Heart left ventricle (tissue), 16 donors: ENCODE data around the gene MEF2D. TPM values are rescaled to one million over a fixed set of nuclear protein-coding genes. Genes with fewer than 3 reads are reported as not detected.

Experiments
- ATAC-seq, 4 donors: fragments of 200-7000 bp; cut with Tn5 transposase; one replicate each; pipeline ENCODE4 v1.9.1; 2020 to 2022; ENCODE audit warnings: moderate library complexity in 4 of 4, mild to moderate bottlenecking in 3 of 4, moderate number of reproducible peaks in 1 of 4
- DNase-seq, 5 donors: peaks; one replicate each; pipeline ENCODE4 v3.0.0-alpha.2; 2020
- H3K27ac ChIP-seq, 12 donors: fragments of 200-600 bp; sonication (generic) in 4 of 12; one replicate each; pipeline versions ENCODE4 v1.5.0 to v1.8.0; 2016 to 2022; ENCODE audit warnings: mild to moderate bottlenecking in 2 of 12
- H3K27me3 ChIP-seq, 9 donors: fragments of 200-600 bp; sonication (generic) in 2 of 9; one replicate each; pipeline versions ENCODE4 v1.5.1 to v1.8.0; 2016 to 2022; ENCODE audit warnings: mild to moderate bottlenecking in 3 of 9
- H3K36me3 ChIP-seq, 9 donors: fragments of 200-600 bp; sonication (generic) in 2 of 9; one replicate each; pipeline versions ENCODE4 v1.5.0 to v1.8.0; 2018 to 2022; ENCODE audit warnings: mild to moderate bottlenecking in 2 of 9
- H3K4me1 ChIP-seq, 12 donors: fragments of 200-600 bp; sonication (generic) in 4 of 12; one replicate each; pipeline versions ENCODE4 v1.5.0 to v1.8.0; 2016 to 2022; ENCODE audit warnings: mild to moderate bottlenecking in 3 of 12
- H3K4me3 ChIP-seq, 12 donors: fragments of 200-600 bp; sonication (generic) in 4 of 12; one replicate each; pipeline versions ENCODE4 v1.5.0 to v1.8.0; 2017 to 2022; ENCODE audit warnings: mild to moderate bottlenecking in 9 of 12, moderate library complexity in 4 of 12
- H3K9me3 ChIP-seq, 12 donors: fragments of 200-600 bp; sonication (generic) in 4 of 12; one replicate each; pipeline versions ENCODE4 v1.5.0 to v1.8.0; 2016 to 2022; ENCODE audit warnings: mild to moderate bottlenecking in 1 of 12
- CTCF ChIP-seq, 12 donors: fragments of 200-600 bp; sonication (generic) in 4 of 12; IDR thresholded peaks; one replicate each; pipeline versions ENCODE4 v1.5.0 to v1.8.0; 2018 to 2022; ENCODE audit warnings: antibody characterized with exemption in 12 of 12, mild to moderate bottlenecking in 5 of 12
- POLR2A ChIP-seq, 2 donors: fragments of 450-650 bp; IDR thresholded peaks; one replicate each; pipeline ENCODE4 v1.6.1; 2017; ENCODE audit warnings: antibody characterized with exemption in 2 of 2, mild to moderate bottlenecking in 2 of 2, moderate library complexity in 2 of 2
- WGBS, 4 donors: extraction: QIAGEN DNeasy Blood & Tissue Kit in 2 of 4; methylation state at CpG; one replicate each; pipeline versions ENCODE4 v1.1.5 to v1.1.7; 2013 to 2018; 5-methylcytosine and 5-hydroxymethylcytosine counted together
- intact Hi-C, 10 donors: fragments of 100-400 bp; cut with DNase I; formaldehyde crosslinking; loops; one replicate each; pipeline versions ENCODE4 v1.11.1 to v1.14.2; 2022
- polyA plus RNA-seq, 2 donors: library from polyadenylated mRNA; stranded (reverse); fragments of 200-250 nt; gene quantifications; one replicate each; pipeline ENCODE4 v1.2.3, GENCODE V29; 2013
- total RNA-seq, 9 donors: library from RNA; depleted of rRNA in 2 of 9; stranded (reverse); fragments of >200 nt in 2 of 9; fragmentation: NEBNext Ultra II Directional in 3 of 9; extraction: Animal tissue kit (Norgen Biotek cat#: 25700) in 3 of 9; gene quantifications; one replicate each; pipeline versions ENCODE4 v1.1.0 to v1.2.4, GENCODE V29; 2016 to 2023
- donor health status: ischemic (EF 13 %, LVEDD 7.1; RV severe dilation, severe dysfunction).
- donor health status: healthy with polysubstance abuse.
- donor health status: DM: no; HTN: yes; CAD: no.
- donor health status: DM: no; HTN: no; CAD: no.
- donor health status: ischemic (EF 25% LVEDD 6.9; RV normal size, moderate dysfunction).
- donor health status: ischemic (EF 25% LVEDD 5.7; RV mildly dilated, moderate dysfunction).
- donor health status: healthy.
- donor health status: DM: yes; HTN: yes; CAD: no.
- donor health status: ischemic (EF 35%, LVEDD 5.7; RV mildly dilated, moderate dysfunction).
- donor health status: nonischemic (EF 11% LVEDD 7.7; RV severe dilation, severe dysfunction).
- donor health status: DM: yes; HTN: yes; CAD: no.
- donor health status: PGD.
- donor health status: ischemic (EF 29% LVEDD 5.4; RV normal size, mild dysfunction).
- donor health status: nonischemic (EF 23%, LVEDD 6.1; RV moderate dilation, normal function).

MEF2D gene
- total and polyA plus RNA-seq, 11 donors: 40.5 to 203 (median 92.3) TPM

GRCh38 chr1:156481527-156481926 is 19.0 kb downstream of the MEF2D start:
- no peaks in the 10 kb centered on the region for H3K9me3 ChIP-seq
- ATAC-seq: no peak
- peak overlapping the region in 9 of 12 donors; percentile 31 to 89 (median 59) for H3K27ac ChIP-seq
- no peaks in the 10 kb centered on the region for H3K27me3 ChIP-seq
- intact Hi-C loops: loop anchor here in 2 of 10 donors (2.0 to 10.0 kb wide), 2 partner anchors 17 to 123 kb away; partner anchors contain the start of gene GPATCH4 (in 1 of the 2)
- TF ChIP-seq CTCF (IDR thresholded peaks at IDR 0.05) (no peak), POLR2A (IDR thresholded peaks at IDR 0.05) (no peak)
- no peak for DNase-seq
- H3K4me3 ChIP-seq: no peak overlapping the region
- peaks cover 7 to 98% (median 79%) of the 10 kb centered on the region in 12 donors for H3K4me1 ChIP-seq
- WGBS, 4 donors: 64 to 75% (median 73%) methylated on average over 5 of the region's 5 CpGs
- H3K36me3 ChIP-seq: peaks cover 0 to 85% (median 69%) of the 10 kb centered on the region in 9 donors

- no peaks in the 10 kb centered on the region for H3K9me3 ChIP-seq
- DNase-seq (peak; percentile 66 to 86 (median 74)), ATAC-seq (peak in 3 of 4 donors; percentile 4 to 48 (median 22))
- 31 to 40% (median 39%) methylated on average over 34 of the region's 34 CpGs for WGBS, 4 donors
- peaks cover 0 to 88% (median 79%) of the 10 kb centered on the region in 9 donors for H3K36me3 ChIP-seq
- no peaks in the 10 kb centered on the region for H3K27me3 ChIP-seq
- peaks cover 7 to 98% (median 80%) of the 10 kb centered on the region in 12 donors for H3K4me1 ChIP-seq
- peak overlapping the region; percentile 9 to 89 (median 49) for H3K27ac ChIP-seq
- TF ChIP-seq CTCF (IDR thresholded peaks at IDR 0.05): peak; percentile 56 to 78 (median 63)
- TF ChIP-seq POLR2A (IDR thresholded peaks at IDR 0.05): no peak
- no peak overlapping the region for H3K4me3 ChIP-seq
- intact Hi-C loops: loop anchor here in 2 of 10 donors (2.0 to 10.0 kb wide), 2 partner anchors 18 to 124 kb away; partner anchors contain the start of gene GPATCH4 (in 1 of the 2)
Measured at GRCh38 chr1:156480411-156481192, 20.0 kb downstream of the MEF2D start.

GRCh38 chr1:156480016-156480370 is 20.6 kb downstream of the MEF2D start:
- no peak for TF ChIP-seq POLR2A (IDR thresholded peaks at IDR 0.05)
- TF ChIP-seq CTCF (IDR thresholded peaks at IDR 0.05): peak in 2 of 12 donors; percentile 23
- intact Hi-C loops: loop anchor here in 2 of 10 donors (2.0 to 10.0 kb wide), 2 partner anchors 19 to 125 kb away; partner anchors contain the start of gene GPATCH4 (in 1 of the 2)
- no peaks in the 10 kb centered on the region for H3K27me3 ChIP-seq

More at GRCh38 chr1:156480016-156480370, 20.6 kb downstream of the MEF2D start:
- H3K4me3 ChIP-seq: no peak overlapping the region
- peaks cover 0 to 93% (median 85%) of the 10 kb centered on the region in 9 donors for H3K36me3 ChIP-seq
- peak overlapping the region in 10 of 12 donors; percentile 18 to 89 (median 61) for H3K27ac ChIP-seq
- DNase-seq: peak in 1 of 5 donors; percentile 16
- peaks cover 7 to 99% (median 82%) of the 10 kb centered on the region in 12 donors for H3K4me1 ChIP-seq
- H3K9me3 ChIP-seq: no peaks in the 10 kb centered on the region
- peak in 1 of 4 donors; percentile 1 for ATAC-seq
- WGBS, 4 donors: 33 to 37% (median 35%) methylated on average over 2 to 4 of the region's 4 CpGs
